Kidney glomerular epithelial cell (primary cell): ENCODE results near the gene PRKAR1B.

Source experiments
- DNase-seq: peaks from one replicate; lab custom pipeline; 2025; lab: John Stamatoyannopoulos, UW

The PRKAR1B gene

GRCh38 chr7:509426-510130 lies 217.5 kb downstream of the PRKAR1B start:
- DNase-seq = no peak

- DNase-seq = no peak
Measured at GRCh38 chr7:508461-509170, 218.5 kb downstream of the PRKAR1B start.

GRCh38 chr7:507623-508300 lies 219.3 kb downstream of the PRKAR1B start:
- no peak for DNase-seq

GRCh38 chr7:506921-507622 lies 220.0 kb downstream of the PRKAR1B start:
- DNase-seq = no peak

- no peak for DNase-seq
Measured at GRCh38 chr7:506391-506831, 220.7 kb downstream of the PRKAR1B start.

- no peak for DNase-seq
Measured at GRCh38 chr7:505171-505570, 221.9 kb downstream of the PRKAR1B start.

GRCh38 chr7:504221-505111 lies 222.6 kb downstream of the PRKAR1B start:
- DNase-seq = no peak

GRCh38 chr7:503575-504111 lies 223.4 kb downstream of the PRKAR1B start:
- DNase-seq = peak; percentile 82

GRCh38 chr7:502296-502695 lies 224.8 kb downstream of the PRKAR1B start:
- DNase-seq = no peak

- DNase-seq = no peak
Measured at GRCh38 chr7:501526-501925, 225.6 kb downstream of the PRKAR1B start.

- no peak for DNase-seq
Measured at GRCh38 chr7:500521-501420, 226.3 kb downstream of the PRKAR1B start.

GRCh38 chr7:499853-500485 lies 227.1 kb downstream of the PRKAR1B start:
- no peak for DNase-seq
